ENCODE results near the gene EXOC6.

EXOC6 gene

DNA sequence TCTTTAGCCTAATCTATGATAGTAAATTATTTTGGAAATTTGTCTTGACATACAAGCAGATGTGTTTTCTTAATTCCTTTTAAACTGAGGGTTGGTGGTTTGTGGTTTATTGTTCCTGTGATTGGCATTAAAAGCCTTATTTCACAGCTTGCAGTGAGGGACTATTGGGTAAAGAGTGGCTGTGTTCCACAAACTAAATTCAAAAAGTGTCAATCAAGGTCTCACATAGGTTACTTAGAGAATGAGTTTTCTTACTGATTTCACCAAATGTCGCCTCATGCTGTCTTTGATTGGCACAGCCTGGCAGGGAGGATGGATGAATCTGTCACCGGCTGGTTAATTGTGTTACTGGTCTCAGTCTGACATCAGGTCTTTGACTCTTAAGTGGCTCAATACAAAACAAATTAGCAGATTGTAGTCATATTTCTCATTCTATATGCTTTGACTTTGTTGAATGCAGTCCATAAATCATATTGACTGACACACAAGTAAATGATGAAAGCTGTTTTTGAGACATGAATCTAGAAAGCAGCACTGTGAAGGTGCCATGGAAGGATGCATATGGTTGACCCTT is 145.5 kb downstream of the EXOC6 start (continued):
- no peak for TF ChIP-seq REPIN1 (tag by site-specific recombination; IDR thresholded peaks at IDR 0.05; ENCODE audit: low read depth)
- TF ChIP-seq, protein P1, sequence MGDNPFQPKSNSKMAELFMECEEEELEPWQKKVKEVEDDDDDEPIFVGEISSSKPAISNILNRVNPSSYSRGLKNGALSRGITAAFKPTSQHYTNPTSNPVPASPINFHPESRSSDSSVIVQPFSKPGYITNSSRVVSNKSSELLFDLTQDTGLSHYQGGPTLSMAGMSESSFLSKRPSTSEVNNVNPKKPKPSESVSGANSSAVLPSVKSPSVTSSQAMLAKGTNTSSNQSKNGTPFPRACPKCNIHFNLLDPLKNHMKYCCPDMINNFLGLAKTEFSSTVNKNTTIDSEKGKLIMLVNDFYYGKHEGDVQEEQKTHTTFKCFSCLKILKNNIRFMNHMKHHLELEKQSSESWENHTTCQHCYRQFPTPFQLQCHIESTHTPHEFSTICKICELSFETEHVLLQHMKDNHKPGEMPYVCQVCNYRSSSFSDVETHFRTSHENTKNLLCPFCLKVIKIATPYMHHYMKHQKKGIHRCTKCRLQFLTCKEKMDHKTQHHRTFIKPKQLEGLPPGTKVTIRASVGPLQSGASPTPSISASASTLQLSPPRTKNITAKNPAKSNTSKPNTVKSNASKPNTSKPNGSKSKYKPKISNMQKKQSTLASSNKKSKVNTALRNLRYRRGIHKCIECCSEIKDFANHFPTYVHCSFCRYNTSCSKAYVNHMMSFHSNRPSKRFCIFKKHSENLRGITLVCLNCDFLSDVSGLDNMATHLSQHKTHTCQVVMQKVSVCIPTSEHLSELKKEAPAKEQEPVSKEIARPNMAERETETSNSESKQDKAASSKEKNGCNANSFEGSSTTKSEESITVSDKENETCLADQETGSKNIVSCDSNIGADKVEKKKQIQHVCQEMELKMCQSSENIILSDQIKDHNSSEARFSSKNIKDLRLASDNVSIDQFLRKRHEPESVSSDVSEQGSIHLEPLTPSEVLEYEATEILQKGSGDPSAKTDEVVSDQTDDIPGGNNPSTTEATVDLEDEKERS (tag by site-specific recombination; IDR thresholded peaks at IDR 0.05) = no peak
- TF ChIP-seq, protein P2, sequence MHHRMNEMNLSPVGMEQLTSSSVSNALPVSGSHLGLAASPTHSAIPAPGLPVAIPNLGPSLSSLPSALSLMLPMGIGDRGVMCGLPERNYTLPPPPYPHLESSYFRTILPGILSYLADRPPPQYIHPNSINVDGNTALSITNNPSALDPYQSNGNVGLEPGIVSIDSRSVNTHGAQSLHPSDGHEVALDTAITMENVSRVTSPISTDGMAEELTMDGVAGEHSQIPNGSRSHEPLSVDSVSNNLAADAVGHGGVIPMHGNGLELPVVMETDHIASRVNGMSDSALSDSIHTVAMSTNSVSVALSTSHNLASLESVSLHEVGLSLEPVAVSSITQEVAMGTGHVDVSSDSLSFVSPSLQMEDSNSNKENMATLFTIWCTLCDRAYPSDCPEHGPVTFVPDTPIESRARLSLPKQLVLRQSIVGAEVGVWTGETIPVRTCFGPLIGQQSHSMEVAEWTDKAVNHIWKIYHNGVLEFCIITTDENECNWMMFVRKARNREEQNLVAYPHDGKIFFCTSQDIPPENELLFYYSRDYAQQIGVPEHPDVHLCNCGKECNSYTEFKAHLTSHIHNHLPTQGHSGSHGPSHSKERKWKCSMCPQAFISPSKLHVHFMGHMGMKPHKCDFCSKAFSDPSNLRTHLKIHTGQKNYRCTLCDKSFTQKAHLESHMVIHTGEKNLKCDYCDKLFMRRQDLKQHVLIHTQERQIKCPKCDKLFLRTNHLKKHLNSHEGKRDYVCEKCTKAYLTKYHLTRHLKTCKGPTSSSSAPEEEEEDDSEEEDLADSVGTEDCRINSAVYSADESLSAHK (tag by site-specific recombination; IDR thresholded peaks at IDR 0.05) = peak; percentile 54
- TF ChIP-seq ZFHX2 (tag by site-specific recombination; conservative IDR thresholded peaks at IDR 0.05) = no peak
- TF ChIP-seq ZNF544 (tag by site-specific recombination; IDR thresholded peaks at IDR 0.05) = no peak
- TF ChIP-seq EGR2 (tag by site-specific recombination; IDR thresholded peaks at IDR 0.05; ENCODE audit: low read depth) = no peak
- TF ChIP-seq SALL2 (tag by site-specific recombination; IDR thresholded peaks at IDR 0.05; ENCODE audit: borderline replicate concordance) = no peak
- TF ChIP-seq, protein P3, sequence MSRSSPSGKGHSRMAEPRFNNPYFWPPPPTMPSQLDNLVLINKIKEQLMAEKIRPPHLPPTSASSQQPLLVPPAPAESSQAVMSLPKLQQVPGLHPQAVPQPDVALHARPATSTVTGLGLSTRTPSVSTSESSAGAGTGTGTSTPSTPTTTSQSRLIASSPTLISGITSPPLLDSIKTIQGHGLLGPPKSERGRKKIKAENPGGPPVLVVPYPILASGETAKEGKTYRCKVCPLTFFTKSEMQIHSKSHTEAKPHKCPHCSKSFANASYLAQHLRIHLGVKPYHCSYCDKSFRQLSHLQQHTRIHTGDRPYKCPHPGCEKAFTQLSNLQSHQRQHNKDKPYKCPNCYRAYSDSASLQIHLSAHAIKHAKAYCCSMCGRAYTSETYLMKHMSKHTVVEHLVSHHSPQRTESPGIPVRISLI (tag by site-specific recombination; IDR thresholded peaks at IDR 0.05) = no peak
- no peak for TF ChIP-seq ZBTB7A (tag by site-specific recombination; IDR thresholded peaks at IDR 0.05; ENCODE audit: low read depth)
- TF ChIP-seq ZNF777 (tag by site-specific recombination; IDR thresholded peaks at IDR 0.05; ENCODE audit: borderline replicate concordance) = no peak
- peak; percentile 71 for TF ChIP-seq TCF7L2 (IDR thresholded peaks at IDR 0.05; ENCODE audit: borderline replicate concordance, low read depth, low read length)
- no peak for TF ChIP-seq ZNF221 (tag by site-specific recombination; IDR thresholded peaks at IDR 0.05; ENCODE audit: borderline replicate concordance)
- TF ChIP-seq, protein P4, sequence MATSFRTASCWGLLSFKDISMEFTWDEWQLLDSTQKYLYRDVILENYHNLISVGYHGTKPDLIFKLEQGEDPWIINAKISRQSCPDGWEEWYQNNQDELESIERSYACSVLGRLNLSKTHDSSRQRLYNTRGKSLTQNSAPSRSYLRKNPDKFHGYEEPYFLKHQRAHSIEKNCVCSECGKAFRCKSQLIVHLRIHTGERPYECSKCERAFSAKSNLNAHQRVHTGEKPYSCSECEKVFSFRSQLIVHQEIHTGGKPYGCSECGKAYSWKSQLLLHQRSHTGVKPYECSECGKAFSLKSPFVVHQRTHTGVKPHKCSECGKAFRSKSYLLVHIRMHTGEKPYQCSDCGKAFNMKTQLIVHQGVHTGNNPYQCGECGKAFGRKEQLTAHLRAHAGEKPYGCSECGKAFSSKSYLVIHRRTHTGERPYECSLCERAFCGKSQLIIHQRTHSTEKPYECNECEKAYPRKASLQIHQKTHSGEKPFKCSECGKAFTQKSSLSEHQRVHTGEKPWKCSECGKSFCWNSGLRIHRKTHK (tag by site-specific recombination; IDR thresholded peaks at IDR 0.05) = no peak
- TF ChIP-seq ZNF529 (tag by site-specific recombination; IDR thresholded peaks at IDR 0.05; ENCODE audit: insufficient replicate concordance) = no peak
- no peak for TF ChIP-seq HOXC10 (CRISPR knock-in tag; IDR thresholded peaks at IDR 0.05)
- peak; percentile 32 for TF ChIP-seq SP2 (tag by site-specific recombination; IDR thresholded peaks at IDR 0.05)
- TF ChIP-seq, protein P5, sequence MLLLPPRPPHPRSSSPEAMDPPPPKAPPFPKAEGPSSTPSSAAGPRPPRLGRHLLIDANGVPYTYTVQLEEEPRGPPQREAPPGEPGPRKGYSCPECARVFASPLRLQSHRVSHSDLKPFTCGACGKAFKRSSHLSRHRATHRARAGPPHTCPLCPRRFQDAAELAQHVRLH (tag by site-specific recombination; IDR thresholded peaks at IDR 0.05) = no peak; the same call in 1 of the 2 replicates
- TF ChIP-seq ZXDB (tag by site-specific recombination; IDR thresholded peaks at IDR 0.05) = no peak
- TF ChIP-seq ZNF629 (tag by site-specific recombination; IDR thresholded peaks at IDR 0.05) = peak; percentile 57; the same call in 1 of the 2 replicates
- TF ChIP-seq ZNF404 (tag by site-specific recombination; IDR thresholded peaks at IDR 0.05) = no peak
- TF ChIP-seq, protein P6, sequence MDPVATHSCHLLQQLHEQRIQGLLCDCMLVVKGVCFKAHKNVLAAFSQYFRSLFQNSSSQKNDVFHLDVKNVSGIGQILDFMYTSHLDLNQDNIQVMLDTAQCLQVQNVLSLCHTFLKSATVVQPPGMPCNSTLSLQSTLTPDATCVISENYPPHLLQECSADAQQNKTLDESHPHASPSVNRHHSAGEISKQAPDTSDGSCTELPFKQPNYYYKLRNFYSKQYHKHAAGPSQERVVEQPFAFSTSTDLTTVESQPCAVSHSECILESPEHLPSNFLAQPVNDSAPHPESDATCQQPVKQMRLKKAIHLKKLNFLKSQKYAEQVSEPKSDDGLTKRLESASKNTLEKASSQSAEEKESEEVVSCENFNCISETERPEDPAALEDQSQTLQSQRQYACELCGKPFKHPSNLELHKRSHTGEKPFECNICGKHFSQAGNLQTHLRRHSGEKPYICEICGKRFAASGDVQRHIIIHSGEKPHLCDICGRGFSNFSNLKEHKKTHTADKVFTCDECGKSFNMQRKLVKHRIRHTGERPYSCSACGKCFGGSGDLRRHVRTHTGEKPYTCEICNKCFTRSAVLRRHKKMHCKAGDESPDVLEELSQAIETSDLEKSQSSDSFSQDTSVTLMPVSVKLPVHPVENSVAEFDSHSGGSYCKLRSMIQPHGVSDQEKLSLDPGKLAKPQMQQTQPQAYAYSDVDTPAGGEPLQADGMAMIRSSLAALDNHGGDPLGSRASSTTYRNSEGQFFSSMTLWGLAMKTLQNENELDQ (tag by site-specific recombination; IDR thresholded peaks at IDR 0.05; ENCODE audit: low read depth) = no peak
- TF ChIP-seq ZNF292 (tag by site-specific recombination; IDR thresholded peaks at IDR 0.05; ENCODE audit: borderline replicate concordance, low read depth) = no peak
- no peak for TF ChIP-seq KLF7 (tag by site-specific recombination; IDR thresholded peaks at IDR 0.05; ENCODE audit: borderline replicate concordance)
- no peak for TF ChIP-seq ZNF549 (tag by site-specific recombination; IDR thresholded peaks at IDR 0.05)
- TF ChIP-seq, protein P7, sequence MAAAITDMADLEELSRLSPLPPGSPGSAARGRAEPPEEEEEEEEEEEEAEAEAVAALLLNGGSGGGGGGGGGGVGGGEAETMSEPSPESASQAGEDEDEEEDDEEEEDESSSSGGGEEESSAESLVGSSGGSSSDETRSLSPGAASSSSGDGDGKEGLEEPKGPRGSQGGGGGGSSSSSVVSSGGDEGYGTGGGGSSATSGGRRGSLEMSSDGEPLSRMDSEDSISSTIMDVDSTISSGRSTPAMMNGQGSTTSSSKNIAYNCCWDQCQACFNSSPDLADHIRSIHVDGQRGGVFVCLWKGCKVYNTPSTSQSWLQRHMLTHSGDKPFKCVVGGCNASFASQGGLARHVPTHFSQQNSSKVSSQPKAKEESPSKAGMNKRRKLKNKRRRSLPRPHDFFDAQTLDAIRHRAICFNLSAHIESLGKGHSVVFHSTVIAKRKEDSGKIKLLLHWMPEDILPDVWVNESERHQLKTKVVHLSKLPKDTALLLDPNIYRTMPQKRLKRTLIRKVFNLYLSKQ (tag by site-specific recombination; IDR thresholded peaks at IDR 0.05; ENCODE audit: borderline replicate concordance) = no peak
- TF ChIP-seq ZFP69B (tag by site-specific recombination; IDR thresholded peaks at IDR 0.05) = no peak

Data from HEK293 (cell line).